HG02885 (cell line): Measurements from ENCODE around the gene EIF1AD.

Experiments used
- ATAC-seq: cut with Tn5 transposase; IDR thresholded peaks from one replicate; pipeline ENCODE4 v1.9.1; 2021; ENCODE audit warnings: mild to moderate bottlenecking; ENCODE audit not compliant: unreplicated experiment, poor library complexity

EIF1AD gene

GRCh38 chr11:65947133-65947532 lies 54.8 kb downstream of the EIF1AD start:
- no peak for ATAC-seq

- ATAC-seq: no peak
These were observed 55.3 kb downstream of the EIF1AD start for GRCh38 chr11:65946655-65947054.
